Endometrial microvascular endothelial cells (primary cell): Measurements from ENCODE around the gene CYP2C9. TPM values are rescaled to one million over a fixed set of nuclear protein-coding genes. Genes with fewer than 3 reads are reported as not detected.

Experiments
- in situ Hi-C: cut with HindIII; loops from 2 replicates; pipeline ENCODE4 v1.10.0; 2017; ENCODE audit warnings: low sequenced_read_pairs, low pct_unique_long_range_greater_than_20kb; ENCODE audit errors: inconsistent ontology term
- total RNA-seq: library from RNA; depleted of rRNA; stranded (reverse); fragments of >200 nt; gene quantifications from one replicate; pipeline ENCODE4 v1.2.3, GENCODE V29; 2015; ENCODE audit errors: inconsistent ontology term

The CYP2C9 gene
- total RNA-seq, 1 donor from 2014 or later: not detected

DNA sequence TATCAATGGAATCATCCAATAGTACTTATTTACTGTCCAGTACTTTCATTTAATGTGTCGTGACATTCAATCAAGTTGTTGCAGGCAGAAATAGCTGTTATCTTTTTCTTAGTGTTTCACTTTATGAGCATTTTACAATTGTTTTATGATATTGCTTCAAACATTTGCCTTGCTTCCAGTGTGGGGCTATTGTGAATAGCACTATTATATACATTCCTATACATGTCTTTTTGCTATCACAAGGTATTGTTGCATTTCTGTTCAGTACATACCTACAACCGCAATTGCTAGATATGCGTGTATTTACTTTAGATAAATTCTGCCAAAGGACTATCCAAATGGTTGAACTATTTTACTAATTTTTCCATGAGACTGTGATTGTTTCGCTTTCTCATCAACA lies 95.9 kb downstream of the CYP2C9 start:
- in situ Hi-C loops: no loop called here

DNA sequence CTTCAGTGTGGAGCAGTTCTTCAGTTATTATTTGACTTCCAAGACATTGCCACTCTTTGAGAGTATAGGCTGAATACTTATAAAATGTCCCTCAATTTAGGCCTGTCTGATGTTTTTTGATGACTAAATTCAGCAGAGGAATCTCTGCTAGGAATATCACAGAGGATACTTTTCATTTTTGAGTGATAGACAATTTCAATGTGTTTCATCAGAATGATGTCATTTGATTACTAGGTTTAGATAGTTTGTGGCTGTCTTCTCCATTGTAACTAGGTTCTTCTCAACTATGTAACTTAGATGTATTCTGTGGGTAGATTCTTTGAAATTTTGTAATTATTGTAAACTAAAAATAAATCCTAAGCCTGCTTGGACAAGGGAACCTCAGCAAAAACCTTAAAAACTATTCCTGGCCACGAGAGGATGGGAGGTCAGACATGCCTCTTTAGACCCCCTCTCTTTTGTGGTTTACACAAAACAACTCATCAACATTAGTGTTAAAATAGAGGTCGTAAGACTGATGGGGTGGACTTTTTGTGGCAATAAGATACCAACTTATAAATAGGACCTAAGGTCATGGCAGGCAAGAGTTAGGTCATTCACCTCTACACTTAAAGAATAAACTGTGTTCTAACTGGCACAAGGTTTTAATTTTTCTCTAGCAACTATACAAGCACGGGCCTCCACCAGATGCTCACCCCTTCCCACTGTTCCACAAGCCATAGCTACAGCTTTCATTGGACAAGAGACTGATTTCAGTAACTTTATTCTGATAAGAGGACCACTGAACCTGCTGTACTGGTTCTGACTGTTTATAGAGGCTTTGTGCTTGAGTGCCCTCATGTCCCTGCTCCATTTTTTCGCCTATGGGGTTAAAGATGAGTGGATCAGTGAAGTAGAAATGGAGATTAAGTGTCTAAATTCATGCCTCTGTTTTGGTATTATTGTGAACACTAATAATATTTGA lies 97.2 kb downstream of the CYP2C9 start:
- in situ Hi-C loops: no loop called here

DNA sequence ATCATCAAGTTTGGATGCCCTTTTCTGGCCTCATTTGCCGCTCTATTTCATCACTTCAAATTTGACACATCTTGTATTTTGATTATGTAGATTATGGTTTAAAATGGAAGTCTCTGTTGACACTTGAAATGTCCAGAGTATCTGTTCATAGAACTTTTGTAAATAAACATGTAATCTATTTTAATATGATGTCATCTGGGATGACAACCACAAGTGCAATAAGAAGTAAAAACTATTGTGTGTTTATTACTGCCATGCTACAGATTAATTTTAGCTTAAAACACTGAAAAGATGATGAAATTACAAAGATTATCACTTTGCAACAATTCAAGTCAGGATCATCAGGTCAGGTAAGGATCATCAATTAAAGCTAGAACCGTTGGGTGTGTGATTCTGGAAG lies 100.8 kb downstream of the CYP2C9 start:
- in situ Hi-C loops: no loop called here

Other genes starting within 250 kb of the CYP2C9 start
- gene CYP2C19, start 176.0 kb upstream of the CYP2C9 start, total RNA-seq: not detected
- gene CYP2C8, start 130.8 kb downstream of the CYP2C9 start, total RNA-seq: not detected